ENCODE data around the gene SMYD3. TPM values are rescaled to one million over a fixed set of nuclear protein-coding genes. Genes with fewer than 3 reads are reported as not detected.

Gene SMYD3
- total and polyA plus RNA-seq, 4 donors: 10.5 to 40.1 (median 32.5) TPM

DNA sequence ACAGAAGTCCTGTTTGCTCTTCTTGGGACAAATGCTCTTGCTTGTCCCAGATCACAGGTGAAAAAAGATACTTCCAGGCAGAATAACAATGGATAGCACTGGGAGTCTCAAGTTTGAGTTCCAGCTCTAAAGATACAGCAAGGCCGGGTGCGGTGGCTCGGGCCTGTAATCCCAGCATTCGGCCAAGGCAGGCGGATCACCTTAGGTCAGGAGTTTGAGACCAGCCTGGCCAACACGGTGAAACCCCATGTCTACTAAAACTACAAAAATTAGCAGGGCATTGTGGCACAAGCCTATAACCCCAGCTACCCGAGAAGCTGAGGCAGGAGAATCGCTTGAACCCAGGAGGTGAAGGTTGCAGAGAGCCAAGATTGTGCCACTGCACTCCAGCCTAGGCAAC lies 337.6 kb downstream of the SMYD3 start:
- H3K4me3 ChIP-seq: no peak overlapping the region
- TF ChIP-seq, protein P1, sequence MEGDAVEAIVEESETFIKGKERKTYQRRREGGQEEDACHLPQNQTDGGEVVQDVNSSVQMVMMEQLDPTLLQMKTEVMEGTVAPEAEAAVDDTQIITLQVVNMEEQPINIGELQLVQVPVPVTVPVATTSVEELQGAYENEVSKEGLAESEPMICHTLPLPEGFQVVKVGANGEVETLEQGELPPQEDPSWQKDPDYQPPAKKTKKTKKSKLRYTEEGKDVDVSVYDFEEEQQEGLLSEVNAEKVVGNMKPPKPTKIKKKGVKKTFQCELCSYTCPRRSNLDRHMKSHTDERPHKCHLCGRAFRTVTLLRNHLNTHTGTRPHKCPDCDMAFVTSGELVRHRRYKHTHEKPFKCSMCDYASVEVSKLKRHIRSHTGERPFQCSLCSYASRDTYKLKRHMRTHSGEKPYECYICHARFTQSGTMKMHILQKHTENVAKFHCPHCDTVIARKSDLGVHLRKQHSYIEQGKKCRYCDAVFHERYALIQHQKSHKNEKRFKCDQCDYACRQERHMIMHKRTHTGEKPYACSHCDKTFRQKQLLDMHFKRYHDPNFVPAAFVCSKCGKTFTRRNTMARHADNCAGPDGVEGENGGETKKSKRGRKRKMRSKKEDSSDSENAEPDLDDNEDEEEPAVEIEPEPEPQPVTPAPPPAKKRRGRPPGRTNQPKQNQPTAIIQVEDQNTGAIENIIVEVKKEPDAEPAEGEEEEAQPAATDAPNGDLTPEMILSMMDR (IDR thresholded peaks at IDR 0.05; ENCODE audit: control extremely low read depth, extremely low read depth): no peak
- no peaks in the 10 kb centered on the region for H3K36me3 ChIP-seq (ENCODE audit: control insufficient read depth in 4 of 4, insufficient read depth in 4 of 4, low read length in 4 of 4)
- peaks cover 0 to 2% (median 0%) of the 10 kb centered on the region in 5 donors for H3K4me1 ChIP-seq (ENCODE audit: control insufficient read depth in 5 of 5, insufficient read depth in 5 of 5, low read length in 5 of 5)
- H3K9ac ChIP-seq (ENCODE audit: insufficient read depth in 1 of 2, low read length in 2 of 2): no peak overlapping the region
- no peak for DNase-seq
- WGBS, 2 donors: 97 to 100% methylated on average over 8 of the region's 8 CpGs
- H3K9me3 ChIP-seq (ENCODE audit: control insufficient read depth in 4 of 4, insufficient read depth in 3 of 4, low read length in 3 of 4): no peaks in the 10 kb centered on the region
- H3K27ac ChIP-seq (ENCODE audit: low read depth in 1 of 2, low read length in 1 of 2): no peak overlapping the region
- no peaks in the 10 kb centered on the region for H3K27me3 ChIP-seq (ENCODE audit: control insufficient read depth in 3 of 3, insufficient read depth in 3 of 3, low read length in 2 of 3)
- ATAC-seq (ENCODE audit: insufficient read depth, low FRiP score): no peak

DNA sequence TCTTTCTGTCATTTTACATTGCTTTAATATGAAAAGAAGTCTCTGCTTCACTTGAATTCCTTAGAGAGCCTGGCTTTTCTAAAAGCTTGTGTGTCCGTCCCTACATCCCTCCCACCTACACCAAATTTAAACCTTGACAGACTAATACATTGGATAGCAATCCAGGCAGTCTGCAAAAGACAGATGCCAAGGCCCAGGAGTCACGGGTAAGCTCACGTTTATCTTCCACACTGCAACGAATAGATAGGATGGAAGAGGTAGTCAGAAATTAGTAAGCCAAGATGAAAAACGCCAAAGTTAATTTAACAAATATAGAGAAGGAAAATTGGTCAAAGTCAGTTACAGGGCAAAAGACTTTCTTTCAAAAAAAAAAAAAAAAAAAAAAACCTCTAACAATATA lies 338.1 kb downstream of the SMYD3 start:
- Histone ChIP-seq H3K27ac (ENCODE audit: low read depth in 1 of 2, low read length in 1 of 2) (no peak overlapping the region), H3K4me1 (ENCODE audit: control insufficient read depth in 5 of 5, insufficient read depth in 5 of 5, low read length in 5 of 5) (peaks cover 0 to 2% (median 0%) of the 10 kb centered on the region in 5 donors), H3K9me3 (ENCODE audit: control insufficient read depth in 4 of 4, insufficient read depth in 3 of 4, low read length in 3 of 4) (no peaks in the 10 kb centered on the region), H3K9ac (ENCODE audit: insufficient read depth in 1 of 2, low read length in 2 of 2) (no peak overlapping the region), H3K36me3 (ENCODE audit: control insufficient read depth in 4 of 4, insufficient read depth in 4 of 4, low read length in 4 of 4) (no peaks in the 10 kb centered on the region), H3K27me3 (ENCODE audit: control insufficient read depth in 3 of 3, insufficient read depth in 3 of 3, low read length in 2 of 3) (no peaks in the 10 kb centered on the region), H3K4me3 (no peak overlapping the region)
- TF ChIP-seq, protein P1 (IDR thresholded peaks at IDR 0.05; ENCODE audit: control extremely low read depth, extremely low read depth): no peak
- no peak for ATAC-seq (ENCODE audit: insufficient read depth, low FRiP score)
- 78 to 81% methylated on average over 5 of the region's 5 CpGs for WGBS, 2 donors
- no peak for DNase-seq

DNA sequence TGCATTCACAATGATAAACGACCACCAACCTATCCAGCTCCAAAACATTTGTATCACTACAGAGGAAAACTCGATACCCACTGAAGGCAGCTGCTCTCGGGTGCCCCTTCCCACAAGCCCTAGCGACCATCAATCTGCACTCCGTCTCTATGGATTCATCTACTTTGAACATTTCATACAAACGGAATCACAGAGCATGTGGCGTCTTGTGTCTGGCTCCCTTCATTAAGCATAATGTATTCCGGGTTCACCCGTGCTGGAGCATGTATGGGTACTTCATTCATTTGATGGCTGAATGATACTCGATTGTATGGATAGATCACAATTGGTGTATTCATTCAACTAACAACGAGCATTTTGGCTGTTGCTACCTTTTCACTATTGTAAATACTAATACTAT lies 340.2 kb downstream of the SMYD3 start:
- H3K9ac ChIP-seq (ENCODE audit: insufficient read depth in 1 of 2, low read length in 2 of 2): no peak overlapping the region
- no peak overlapping the region for H3K27ac ChIP-seq (ENCODE audit: low read depth in 1 of 2, low read length in 1 of 2)
- no peaks in the 10 kb centered on the region for H3K9me3 ChIP-seq (ENCODE audit: control insufficient read depth in 4 of 4, insufficient read depth in 3 of 4, low read length in 3 of 4)
- H3K27me3 ChIP-seq (ENCODE audit: control insufficient read depth in 3 of 3, insufficient read depth in 3 of 3, low read length in 2 of 3): no peaks in the 10 kb centered on the region
- H3K36me3 ChIP-seq (ENCODE audit: control insufficient read depth in 4 of 4, insufficient read depth in 4 of 4, low read length in 4 of 4): no peaks in the 10 kb centered on the region
- no peak overlapping the region for H3K4me3 ChIP-seq
- TF ChIP-seq, protein P1 (IDR thresholded peaks at IDR 0.05; ENCODE audit: control extremely low read depth, extremely low read depth): no peak
- H3K4me1 ChIP-seq (ENCODE audit: control insufficient read depth in 5 of 5, insufficient read depth in 5 of 5, low read length in 5 of 5): peaks cover 0 to 2% (median under 1%) of the 10 kb centered on the region in 5 donors
- no peak for ATAC-seq (ENCODE audit: insufficient read depth, low FRiP score)
- 92% methylated on average over 11 of the region's 11 CpGs for WGBS, 2 donors
- no peak for DNase-seq
